IPS-NIHi11 (cell line): ENCODE results near the gene RCVRN.

Experiments
- DNase-seq: peaks from one replicate; pipeline ENCODE4 v3.0.0; 2012; ENCODE audit warnings: mixed read lengths, low spot score

The RCVRN gene

DNA sequence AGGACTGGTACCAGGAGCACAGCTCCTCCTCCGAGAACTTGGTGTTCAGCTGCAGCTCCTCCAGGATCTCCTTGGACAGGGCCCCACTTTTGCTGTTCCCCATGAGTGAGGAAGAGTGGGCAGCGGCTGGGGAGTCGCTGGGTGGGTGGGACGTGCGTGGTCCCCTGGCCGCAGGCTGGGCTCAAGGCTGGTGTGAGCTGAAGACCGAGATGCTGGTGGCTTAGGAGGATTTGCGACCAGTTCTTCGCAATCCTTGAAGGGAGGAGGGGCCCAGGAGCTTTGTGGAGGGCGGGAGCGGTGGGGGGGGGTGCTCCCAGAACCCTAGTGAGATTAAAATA lies at the start of gene RCVRN:
Gene RCVRN, minus strand, starts transcription at position 194 of the 338 bp plus-strand sequence. Its CDS starts 91 bp downstream, at position 103.
- no peak for DNase-seq

DNA sequence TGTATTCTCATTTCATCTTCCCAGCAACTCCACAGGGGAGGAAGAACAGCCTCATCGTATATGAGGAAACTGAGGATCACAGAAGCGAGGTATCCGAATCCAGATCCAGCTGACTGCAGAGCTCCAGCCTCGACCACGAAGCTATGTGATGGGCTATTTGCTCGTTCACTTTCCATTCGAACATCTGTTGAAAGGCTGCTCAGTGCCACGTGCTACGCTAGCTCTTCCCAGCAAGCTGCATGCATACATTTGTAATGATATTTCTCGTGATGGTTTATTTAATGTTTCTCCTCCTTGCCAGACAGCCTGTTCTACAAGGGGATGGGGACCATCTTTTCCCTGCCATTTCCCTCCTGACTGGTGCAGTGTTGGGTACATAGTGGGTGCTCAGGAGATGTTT lies 48.4 kb upstream of the RCVRN start:
- no peak for DNase-seq

DNA sequence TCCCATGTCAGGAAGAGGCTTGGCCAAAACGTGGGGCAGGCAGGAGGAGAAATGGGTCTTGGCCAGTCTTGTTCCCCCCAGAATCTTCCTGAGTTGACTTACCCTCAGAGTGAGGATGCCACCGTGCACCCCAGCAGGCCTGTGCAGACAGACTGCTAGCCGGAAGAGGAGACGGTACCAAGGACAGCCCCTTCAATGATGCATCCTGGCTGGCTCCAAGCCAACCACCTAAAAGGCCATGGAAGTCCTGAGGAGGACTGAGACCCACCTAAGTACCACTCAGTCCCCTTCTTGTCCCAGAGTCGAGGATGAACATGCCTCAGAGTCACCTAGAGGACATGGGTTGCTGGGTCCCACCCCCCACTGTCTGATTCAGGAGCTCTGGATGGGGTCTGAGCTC lies 46.7 kb upstream of the RCVRN start:
- DNase-seq: no peak

DNA sequence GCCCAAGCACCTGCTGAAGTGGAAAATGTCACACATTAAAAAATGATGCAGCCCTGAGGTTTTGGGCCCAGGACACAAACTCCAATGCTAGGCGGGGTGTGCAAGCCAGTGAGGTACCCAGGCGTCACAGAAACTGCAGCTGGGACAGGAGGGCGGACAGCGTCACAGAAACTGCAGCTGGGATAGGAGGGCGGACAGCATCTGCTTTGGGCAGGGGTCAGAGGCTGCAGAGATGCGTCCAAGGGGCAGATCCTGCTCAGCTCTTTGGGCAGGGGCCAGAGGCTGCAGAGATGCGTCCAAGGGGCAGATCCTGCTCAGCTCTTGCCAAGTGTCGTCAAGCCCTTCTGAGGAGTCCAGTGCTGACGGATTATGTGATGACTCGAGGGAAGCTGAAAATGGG lies 43.9 kb upstream of the RCVRN start:
- DNase-seq: no peak

DNA sequence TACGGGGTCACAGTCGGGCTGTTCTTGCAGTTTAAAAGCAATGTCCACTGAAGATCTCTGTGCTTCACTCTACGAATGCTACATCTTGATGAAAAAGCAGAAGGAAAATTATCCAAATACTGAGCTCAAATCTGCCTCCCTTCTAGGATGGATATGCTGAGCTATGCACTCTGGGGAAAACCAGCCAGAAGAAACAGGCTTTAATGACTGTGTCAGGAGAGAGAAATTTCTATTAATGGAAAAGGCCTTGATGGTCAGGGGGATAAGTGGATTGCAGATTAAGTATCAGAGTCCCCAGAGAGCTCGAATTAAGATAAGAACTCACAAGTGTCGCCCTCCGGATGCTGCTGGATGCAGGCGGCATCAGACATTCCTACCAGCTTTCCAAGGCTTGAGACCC lies 39.6 kb upstream of the RCVRN start:
- DNase-seq: no peak

DNA sequence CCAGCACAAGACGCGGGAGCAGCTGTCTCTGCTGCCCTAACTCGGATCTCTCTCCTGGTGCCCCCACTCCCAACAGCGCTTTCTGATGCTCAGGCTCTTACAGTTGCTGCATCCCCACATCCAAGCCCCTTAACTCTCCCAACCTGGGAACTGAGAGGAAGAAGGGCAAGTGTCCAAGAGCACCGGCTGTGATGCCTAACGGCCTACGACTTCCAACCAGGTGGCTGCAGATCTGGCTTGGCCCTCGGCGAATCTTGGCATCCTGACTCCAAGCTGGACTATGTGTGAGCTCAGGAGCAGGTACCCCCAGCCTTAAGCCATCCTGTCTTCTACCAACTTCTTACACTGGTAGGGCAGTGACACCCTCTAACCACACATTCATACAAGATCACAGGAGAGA lies 38.3 kb upstream of the RCVRN start:
- no peak for DNase-seq

DNA sequence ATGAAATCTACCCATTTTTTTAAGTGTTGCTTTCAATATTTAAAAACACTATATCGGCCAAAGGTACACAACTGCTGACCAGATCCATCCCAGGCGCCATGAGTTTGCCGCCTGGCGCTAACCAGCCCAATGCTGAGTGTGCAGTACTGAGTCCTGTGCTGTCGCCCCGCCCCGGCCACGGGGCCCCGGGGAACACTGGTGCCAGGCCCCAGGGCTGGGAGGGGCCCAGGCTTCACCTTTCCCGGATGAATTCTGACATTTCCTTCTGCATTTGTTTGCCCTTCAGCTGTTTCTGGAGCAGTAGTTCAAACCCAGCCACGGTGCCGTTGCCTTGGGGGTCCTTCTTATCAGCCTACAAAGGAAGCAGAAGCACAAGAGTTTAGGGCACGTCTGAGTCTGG lies 37.8 kb upstream of the RCVRN start:
- no peak for DNase-seq

DNA sequence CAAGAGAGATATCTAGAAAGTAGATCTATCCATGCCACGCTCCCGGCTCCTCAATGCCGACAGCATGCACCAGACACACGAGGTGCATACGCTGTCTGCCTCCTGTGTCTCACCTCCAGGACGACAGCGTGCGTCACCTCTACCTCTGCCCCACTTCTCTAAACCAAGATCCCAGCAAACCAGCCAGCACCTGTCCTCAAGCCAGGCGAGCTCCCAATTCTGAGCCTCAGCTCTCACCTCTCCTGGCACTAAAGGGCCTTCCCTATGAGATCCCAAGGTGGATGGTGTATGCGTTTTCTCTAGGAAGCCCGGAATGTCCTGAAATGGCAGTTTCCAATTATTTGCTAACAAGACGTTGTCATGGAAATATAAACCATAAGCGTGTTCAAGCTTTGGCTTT lies 36.2 kb upstream of the RCVRN start:
- DNase-seq: no peak

DNA sequence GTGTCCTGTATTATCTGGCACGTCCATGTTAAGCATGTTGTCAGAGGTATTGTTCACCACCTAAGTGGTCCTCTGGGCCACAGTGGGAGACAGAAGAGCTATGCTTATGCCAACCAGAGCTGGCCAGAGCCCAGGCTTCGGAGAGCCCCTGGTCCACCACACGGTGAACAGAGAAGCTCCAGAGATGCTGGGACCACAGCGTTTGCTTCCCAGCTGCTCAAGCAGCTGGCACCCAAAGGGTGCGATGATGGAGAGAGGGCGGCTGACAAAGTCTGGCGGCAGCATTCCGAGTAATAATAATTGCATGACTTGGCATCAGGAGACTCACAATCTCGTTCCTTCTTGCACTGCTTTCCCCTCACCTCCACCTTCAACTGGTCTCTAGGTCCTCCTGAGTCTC lies 35.8 kb upstream of the RCVRN start:
- DNase-seq: no peak

DNA sequence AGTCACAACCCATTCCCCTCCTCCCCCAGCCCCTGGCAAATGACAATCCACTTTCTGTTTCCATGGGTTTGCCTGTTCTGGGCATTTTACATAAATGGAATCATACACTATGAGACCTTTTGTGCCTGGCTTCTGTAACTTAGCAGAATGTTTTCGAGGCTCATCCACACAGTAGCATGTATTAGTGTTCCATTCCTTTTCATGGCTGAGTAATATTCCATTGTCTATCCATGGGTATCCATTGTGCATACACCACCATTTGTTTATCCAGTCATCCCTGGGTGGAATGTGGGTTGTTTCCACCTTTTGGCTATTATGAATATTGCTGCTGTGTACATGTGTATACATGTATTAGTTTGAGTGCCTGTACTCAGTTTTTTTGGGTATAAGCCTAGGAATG lies 33.7 kb upstream of the RCVRN start:
- DNase-seq: no peak

DNA sequence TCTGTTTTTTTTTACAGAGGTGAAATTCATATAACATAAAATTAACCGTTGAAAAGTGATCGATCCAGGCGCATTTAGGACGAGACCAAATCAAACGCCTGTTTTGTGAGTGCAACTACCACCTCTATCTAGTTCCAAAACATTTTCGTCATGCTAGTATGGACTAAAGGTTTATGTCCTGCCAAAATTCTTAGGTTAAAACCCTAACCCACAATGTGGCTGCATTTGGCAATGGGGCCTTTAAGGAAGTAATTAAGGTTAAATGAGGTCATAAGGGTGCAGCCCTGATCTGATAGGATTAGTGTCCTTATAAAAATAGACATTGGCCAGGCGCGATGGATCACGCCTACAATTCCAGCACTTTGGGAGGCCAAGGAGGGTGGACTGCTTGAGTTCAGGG lies 32.8 kb upstream of the RCVRN start:
- DNase-seq: no peak

DNA sequence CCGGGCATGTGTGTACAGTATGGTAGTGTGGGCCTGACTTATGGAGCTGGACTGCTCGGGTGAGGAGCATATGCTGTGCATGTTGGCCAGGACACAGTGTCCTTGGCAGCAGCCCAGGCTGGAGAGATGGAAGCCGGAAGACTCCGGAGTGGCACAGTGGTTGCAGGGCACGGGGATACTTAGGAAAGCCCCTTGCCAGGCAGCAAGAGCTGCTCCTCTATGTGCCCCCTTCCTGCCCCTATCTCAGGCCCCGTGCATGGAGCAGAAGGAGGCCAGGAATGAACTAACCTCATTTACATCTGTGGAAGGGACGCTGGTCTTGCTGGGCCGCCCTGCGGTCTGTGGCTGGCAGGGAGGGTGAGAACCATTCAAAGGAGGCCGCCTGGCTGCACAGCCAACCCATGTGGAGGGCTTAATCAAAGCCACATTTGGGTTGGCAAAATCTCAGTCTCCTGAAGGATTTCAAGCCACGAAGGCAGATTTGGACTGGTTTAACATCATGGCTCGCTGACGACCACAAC lies 32.2 kb upstream of the RCVRN start:
- no peak for DNase-seq

DNA sequence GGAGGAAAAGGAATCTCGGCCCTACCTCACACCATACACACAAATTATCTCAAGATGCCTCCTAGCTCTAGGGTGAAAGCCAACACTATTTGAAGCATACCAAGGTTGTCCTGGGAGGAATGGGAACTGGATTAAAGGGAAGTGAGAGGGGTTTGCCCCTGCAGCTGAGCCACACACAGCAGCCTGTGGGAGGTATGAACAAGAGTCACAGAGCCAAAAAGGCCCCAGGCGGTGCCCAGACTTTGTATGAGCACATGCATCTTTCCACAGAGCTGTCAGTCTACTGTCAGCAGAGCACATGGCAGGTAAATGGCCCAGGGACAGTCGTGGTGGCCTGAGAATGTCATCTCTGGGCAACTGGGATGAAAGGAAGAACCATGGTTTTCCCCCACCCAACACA lies 31.0 kb upstream of the RCVRN start:
- DNase-seq: no peak

DNA sequence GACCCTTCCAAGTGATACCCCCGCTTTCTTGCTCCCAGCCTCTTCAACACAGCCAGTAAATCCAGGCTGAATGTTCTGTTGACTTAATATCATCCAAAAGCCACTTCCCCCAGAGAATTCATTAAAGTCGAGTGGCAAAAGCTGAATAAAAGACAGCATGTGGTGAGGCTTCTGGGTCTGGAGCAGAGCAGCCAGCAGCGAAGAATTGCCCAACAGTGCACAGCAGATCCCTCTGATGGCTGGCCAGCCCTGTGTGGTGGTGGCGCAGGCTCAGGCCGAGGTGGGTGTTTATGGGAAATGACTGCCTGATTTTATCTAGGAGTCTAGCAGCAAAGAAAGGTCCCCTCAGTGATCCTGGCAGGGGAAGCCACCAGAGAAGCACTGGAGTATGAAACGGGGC lies 30.3 kb upstream of the RCVRN start:
- no peak for DNase-seq

DNA sequence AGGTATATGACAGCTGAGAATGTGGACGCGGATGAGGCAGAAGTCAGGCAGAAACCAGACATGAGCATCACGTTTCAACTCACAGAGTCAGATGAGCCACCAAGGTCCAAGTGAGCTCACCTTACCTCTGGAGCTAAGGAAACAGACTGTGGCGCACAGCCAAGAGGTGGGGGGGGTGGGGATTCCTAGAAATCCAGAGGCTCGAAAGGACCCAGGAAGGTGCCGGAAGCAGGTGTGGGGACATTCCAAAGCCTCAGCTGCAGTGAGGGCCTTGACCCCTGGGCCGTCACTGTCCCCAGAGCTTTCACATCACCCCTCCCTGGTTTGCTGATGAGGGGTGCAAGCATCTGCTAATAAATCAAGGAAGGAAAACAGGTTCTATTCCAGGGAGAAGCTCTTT lies 29.3 kb upstream of the RCVRN start:
- DNase-seq: no peak

DNA sequence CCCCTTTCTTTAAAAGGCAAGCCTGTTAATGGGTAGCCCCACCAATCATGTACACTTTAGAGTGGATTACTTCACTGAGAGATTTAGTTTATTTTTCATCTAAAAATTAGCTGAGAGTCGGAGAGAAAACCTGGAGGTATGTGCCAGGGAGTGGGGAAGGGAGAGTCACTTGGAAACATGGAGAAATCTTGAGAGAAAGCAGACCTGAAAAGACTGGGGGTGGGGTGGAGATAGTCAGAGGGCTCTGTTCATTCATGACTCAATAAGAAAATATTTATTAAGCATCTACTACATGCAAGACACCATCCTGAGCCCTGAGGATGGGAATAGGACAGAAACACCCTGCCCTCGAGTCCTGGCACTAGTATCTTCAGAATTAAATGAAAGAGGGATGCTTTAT lies 27.4 kb upstream of the RCVRN start:
- DNase-seq: no peak

DNA sequence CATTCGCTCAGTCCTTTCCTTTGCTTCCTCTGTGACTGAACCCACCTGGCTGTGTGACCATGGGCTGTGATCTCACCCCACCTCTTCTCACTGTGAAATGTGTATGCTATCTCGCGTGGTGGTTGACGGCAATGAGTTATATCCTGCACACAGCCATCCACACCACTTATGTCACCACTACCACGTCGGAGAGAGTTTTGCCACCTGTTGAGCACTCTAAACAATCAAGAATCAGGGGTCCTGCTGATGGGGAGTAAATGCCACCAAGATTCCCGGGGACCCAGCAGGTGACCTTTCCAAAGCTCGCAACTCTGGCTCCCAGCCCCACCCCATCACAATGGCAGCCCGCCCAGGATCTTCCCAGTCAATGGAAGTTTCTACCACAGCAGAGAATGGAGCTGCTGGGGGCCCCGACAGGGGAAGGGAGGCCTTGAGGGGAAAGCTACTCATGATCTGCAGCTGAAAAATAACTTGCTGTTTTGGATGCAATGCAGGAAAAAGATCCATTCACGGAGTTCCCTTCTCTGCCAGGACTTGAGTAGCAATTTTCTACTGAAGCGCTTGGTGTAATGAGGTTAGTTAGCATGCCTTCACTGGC lies 26.2 kb upstream of the RCVRN start:
- no peak for DNase-seq

DNA sequence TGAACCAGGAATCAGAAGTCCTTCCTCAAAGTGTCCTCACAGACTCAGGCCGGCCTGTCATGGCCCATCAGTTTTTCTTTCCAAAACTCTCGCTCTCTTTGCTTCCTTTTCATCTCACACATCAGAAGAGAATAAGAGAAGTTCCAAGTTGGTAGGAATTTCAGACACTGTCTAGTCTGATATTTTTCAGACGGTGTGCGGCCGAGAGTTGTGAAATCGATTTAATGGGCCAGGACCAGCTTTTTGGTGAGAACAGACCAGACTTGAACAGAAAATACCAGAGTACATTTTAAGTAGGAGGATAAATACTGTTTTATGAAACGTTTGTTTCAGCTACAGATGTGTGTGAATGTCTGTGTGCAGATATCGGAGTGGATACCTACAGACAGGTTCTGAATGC lies 24.8 kb upstream of the RCVRN start:
- DNase-seq: no peak

DNA sequence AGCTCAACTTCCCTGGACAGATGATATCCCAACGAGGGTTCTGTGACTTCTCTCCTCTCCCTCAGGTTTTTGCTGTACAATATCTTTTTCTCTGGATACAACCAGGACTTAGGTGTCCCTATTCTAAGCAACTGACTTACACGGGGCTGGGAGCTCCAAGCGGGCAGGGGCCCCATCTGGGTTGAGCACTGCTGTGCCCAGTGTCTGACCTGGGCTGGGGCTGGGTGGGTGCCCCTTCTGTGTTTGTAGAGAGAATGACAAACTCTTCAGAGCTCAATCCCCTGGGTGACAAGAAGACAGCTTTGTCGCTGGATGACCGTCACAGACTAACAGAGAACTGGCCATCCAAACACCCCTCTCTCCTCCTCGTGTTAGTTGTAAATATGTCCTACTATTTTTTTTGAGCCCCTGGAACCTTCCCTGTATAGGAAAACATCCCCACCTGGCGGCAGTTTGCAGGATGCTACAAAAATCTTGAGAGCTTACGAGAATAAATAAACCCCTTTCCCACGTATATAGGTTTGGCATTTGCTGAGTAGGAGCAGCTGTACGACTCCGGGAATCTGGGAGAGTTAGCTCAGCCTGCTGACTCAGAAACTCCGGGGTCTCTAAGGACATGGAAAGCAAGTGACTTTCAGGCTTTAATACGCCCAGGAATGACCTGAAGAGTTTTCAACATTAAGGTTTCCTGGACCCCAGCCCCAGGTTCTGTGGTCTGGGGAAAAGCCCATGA lies 23.7 kb upstream of the RCVRN start:
- DNase-seq: peak; percentile 68

DNA sequence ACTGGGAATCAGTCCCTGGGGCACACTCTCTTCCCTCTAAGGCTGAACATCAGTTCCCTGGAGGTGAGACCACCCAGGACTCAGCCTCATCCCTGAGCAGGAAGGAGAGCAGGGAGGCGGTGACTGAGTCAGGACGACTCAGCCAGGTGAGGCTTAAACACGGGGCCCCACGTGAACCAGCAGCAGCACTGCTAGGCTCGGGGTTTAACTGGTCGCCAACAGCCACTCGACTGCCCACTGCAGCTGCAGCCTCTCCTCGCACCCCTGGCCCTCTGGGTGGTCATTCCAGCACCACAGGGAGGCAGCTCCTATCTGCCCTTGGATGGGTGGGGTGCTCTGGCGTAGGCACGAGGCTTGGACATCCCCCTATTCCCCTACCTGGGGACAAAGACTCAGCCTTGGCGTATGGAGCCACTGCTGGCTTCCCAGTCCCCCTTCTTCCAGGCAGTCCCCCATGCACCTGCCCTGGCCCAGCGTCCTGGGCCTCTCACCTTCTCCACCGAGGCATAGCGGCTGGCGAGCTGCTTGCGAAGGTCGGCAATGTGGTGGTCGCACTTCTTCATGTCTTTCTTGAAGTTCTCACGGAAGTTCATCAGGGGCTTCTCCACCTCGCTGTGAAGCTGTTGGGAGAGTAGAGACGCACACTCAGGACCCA lies 21.2 kb upstream of the RCVRN start:
- DNase-seq: no peak

DNA sequence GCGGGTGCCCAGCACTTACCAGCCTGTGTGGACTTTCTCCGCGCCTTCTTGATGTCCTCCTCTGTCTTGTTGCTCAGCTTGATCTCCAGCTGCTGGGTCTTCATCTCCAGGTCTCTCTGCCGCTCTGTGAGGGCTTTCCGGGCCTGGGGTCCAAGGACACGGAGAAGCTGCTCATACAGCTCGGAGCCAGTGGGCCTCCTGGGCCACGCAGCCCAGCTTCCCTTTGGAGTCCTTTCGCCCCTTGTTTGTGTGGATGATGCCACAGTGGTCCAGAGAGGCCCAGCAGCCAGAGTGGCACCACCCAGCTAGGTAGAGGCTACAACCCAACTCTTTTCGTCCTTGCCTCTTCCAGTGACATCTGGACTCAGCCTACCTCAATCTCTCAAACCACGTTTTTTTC lies 20.4 kb upstream of the RCVRN start:
- no peak for DNase-seq

DNA sequence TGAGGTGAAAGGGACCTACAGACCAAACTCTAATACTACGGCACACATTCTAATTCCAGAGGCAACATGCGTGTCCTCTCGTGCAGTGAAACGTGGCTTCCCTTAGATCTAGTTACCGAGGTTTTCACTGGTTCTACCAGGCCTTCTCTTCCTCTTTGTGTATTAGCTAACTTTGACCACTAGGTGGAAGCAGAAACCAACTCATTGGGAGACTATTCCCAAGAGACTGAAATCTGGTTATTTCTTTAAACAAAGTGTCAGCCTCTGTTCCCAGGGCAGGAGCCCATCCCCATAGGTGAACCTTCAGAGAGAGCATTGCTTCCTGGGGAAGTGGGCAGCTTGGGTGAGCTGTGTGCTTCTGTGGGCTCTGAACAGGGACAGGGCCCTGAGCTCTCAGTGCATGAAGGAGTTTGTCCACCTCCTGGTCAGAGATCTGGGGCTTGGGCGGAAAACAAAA lies 19.7 kb upstream of the RCVRN start:
- peak; percentile 76 for DNase-seq
